NCI-H82 treated with DMSO at 0.1 percent for 48 hours (cell line): ENCODE measurements around the gene IGF2R.
"Not testable (repeated sequence)": the region's sequence is repeated elsewhere in the genome, so short reads cannot be mapped to it uniquely, and the experiment has no call there.

Source experiments
- DNase-seq: peaks from one replicate; lab custom pipeline; 2025; ENCODE audit not compliant: unreplicated experiment; lab: John Stamatoyannopoulos, UW

Gene IGF2R

GRCh38 chr6:160071805-160072690, 103.2 kb downstream of the IGF2R start:
- no peak for DNase-seq

- no peak for DNase-seq
These were observed 104.4 kb downstream of the IGF2R start for GRCh38 chr6:160073272-160073671.

GRCh38 chr6:160076009-160076408, 107.1 kb downstream of the IGF2R start:
- DNase-seq = no peak

GRCh38 chr6:160077024-160077423, 108.1 kb downstream of the IGF2R start:
- DNase-seq = no peak

GRCh38 chr6:160077526-160077925, 108.6 kb downstream of the IGF2R start:
- no peak for DNase-seq

- no peak for DNase-seq
These were observed 110.2 kb downstream of the IGF2R start for GRCh38 chr6:160078883-160079685.

- no peak for DNase-seq
These were observed 110.8 kb downstream of the IGF2R start for GRCh38 chr6:160079686-160080043.

- DNase-seq = no peak
These were observed 111.2 kb downstream of the IGF2R start for GRCh38 chr6:160080097-160080496.

- no peak for DNase-seq
These were observed 112.5 kb downstream of the IGF2R start for GRCh38 chr6:160081398-160081797.

- no peak for DNase-seq
These were observed 113.7 kb downstream of the IGF2R start for GRCh38 chr6:160082627-160083026.

GRCh38 chr6:160084198-160084776, 115.4 kb downstream of the IGF2R start:
- DNase-seq = no peak

GRCh38 chr6:160085226-160085625, 116.3 kb downstream of the IGF2R start:
- DNase-seq = no peak

- no peak for DNase-seq
These were observed 117.0 kb downstream of the IGF2R start for GRCh38 chr6:160085713-160086505.

- DNase-seq = no peak
These were observed 117.9 kb downstream of the IGF2R start for GRCh38 chr6:160086754-160087153.

- DNase-seq = no peak
These were observed 119.3 kb downstream of the IGF2R start for GRCh38 chr6:160088069-160088783.

GRCh38 chr6:160088784-160089533, 120.1 kb downstream of the IGF2R start:
- DNase-seq = no peak

- no peak for DNase-seq
These were observed 120.6 kb downstream of the IGF2R start for GRCh38 chr6:160089534-160089897.

- not testable (repeated sequence) for DNase-seq
These were observed 121.8 kb downstream of the IGF2R start for GRCh38 chr6:160090442-160091239.

GRCh38 chr6:160092176-160092575, 123.3 kb downstream of the IGF2R start:
- DNase-seq = not testable (repeated sequence)
